Stimulated activated naive B cell treated with anti-CD40 and anti-IgM and Interleukin-4, amounts not matched to agents 10 μg/mL and 1 μg/mL and 100 μg/mL, for 72 hours (primary cell): Measurements from ENCODE around the gene POLR3G.

Experiments
- ATAC-seq, 2 donors: fragments of 150-1000 bp; cut with Tn5 transposase; replicated peaks; 2 replicates each; pipeline ENCODE4 v1.10.0; 2021; ENCODE audit warnings: moderate library complexity in 1 of 2
- DNase-seq: peaks from one replicate; pipeline ENCODE4 v3.0.0; 2021
- H3K27ac Mint-ChIP-seq: one replicate; pipeline ENCODE4 v1.8.0; 2022; ENCODE audit warnings: mild to moderate bottlenecking, mixed read lengths
- H3K27me3 Mint-ChIP-seq, 2 donors: one replicate each; pipeline ENCODE4 v1.8.0; 2022; ENCODE audit warnings: mixed read lengths in 2 of 2
- H3K36me3 Mint-ChIP-seq, 2 donors: one replicate each; pipeline ENCODE4 v1.8.0; 2022; ENCODE audit warnings: mixed read lengths in 2 of 2, mild to moderate bottlenecking in 1 of 2
- H3K4me1 Mint-ChIP-seq, 2 donors: one replicate each; pipeline ENCODE4 v1.8.0; 2022; ENCODE audit warnings: mixed read lengths in 2 of 2, mild to moderate bottlenecking in 1 of 2
- H3K4me3 Mint-ChIP-seq, 2 donors: one replicate each; pipeline ENCODE4 v1.8.0; 2022; ENCODE audit warnings: mild to moderate bottlenecking in 2 of 2, mixed read lengths in 2 of 2, moderate library complexity in 1 of 2
- H3K9me3 Mint-ChIP-seq, 2 donors: one replicate each; pipeline ENCODE4 v1.8.0; 2022; ENCODE audit warnings: mixed read lengths in 2 of 2, mild to moderate bottlenecking in 1 of 2

POLR3G gene

DNA sequence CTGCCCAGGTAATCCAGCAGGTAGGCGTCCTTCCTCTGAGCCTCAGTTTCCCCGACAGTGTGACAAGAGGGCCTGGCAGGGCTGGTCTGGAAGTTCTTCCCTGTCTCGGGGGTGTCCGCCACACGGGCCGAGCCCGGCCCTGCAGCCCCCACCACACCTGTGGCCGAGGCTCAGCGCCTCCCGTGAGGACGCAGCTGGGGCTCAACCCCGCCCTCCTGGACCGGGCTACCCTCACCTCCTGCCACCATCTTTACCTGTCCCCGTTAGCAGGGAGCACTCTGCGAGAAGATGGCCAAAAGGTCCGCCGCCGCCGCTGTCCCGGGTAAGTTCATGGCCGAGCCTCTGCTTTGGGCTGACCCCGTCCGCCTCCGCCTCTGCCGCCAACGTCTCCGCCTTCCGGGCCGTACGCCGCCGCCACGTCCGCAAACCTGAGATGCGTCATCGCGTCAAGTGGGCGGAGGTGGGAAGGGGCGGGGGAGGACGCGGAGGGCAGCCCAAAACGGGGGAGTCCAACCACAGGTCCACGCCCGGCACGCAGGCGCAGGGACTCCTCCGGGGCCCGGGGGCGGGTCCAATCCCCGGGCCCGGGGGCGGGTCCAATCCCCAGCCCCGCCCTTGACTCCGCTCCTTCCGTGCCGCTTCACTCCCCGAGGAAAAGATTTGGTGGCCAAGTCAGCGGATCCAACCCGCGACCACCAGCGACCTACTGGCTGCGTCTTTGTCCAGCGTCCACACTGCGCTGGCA, 54.7 kb downstream of the POLR3G start, which contains the start of gene LYSMD3:
LYSMD3 (minus strand) TSS at position 391 of the 745 bp plus-strand sequence. CDS start 4,295 bp downstream, outside the sequence.
- H3K4me3 Mint-ChIP-seq, result peak within 1 kb of the TSS; percentile 92 to 98
- DNase-seq (peak; percentile 93), ATAC-seq (peak; percentile 89 to 92)
- peaks cover 11 to 17% of the 10 kb centered on the region in 2 donors for H3K27me3 Mint-ChIP-seq
- peaks cover 13 to 24% of the 10 kb centered on the region in 2 donors for H3K4me1 Mint-ChIP-seq
- H3K36me3 Mint-ChIP-seq, result peaks cover 14 to 16% of the 10 kb centered on the region in 2 donors
- peak within 1 kb of the TSS; percentile 96 for H3K27ac Mint-ChIP-seq
- H3K9me3 Mint-ChIP-seq, result no peaks in the 10 kb centered on the region

DNA sequence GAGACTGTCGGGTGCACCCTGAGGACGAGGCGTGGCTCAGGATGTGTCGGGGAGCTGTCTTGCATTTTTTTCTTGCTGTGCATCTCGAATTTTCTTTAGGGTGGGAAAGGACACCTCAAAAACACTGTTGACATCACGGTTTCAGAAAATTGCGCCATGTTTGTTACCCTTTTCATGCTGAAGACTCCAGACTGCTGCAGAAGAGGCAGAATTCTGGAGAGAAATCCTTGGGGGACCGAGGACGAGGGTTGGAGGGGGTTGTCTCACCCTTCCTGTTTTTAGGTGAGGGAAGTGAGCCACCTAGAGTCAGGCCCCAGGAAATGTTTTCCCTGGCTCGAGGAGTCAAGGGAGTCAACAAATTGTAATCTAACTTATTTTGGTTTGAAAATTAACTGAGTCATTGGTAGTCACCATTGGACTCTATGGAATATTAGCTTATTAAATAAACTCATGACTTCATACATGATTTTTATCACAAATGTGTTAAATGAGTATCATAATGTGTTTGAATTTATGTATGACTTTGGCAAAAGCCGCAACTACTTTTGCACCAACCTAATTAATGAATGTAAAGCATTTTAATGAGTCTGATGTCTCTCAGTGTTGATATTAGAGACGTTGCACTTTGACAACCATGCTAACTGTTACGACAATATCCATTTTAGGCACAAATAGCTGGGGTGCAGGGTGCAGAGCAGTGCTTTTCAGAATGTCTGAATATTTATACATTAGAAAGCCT, 55.4 kb downstream of the POLR3G start:
- H3K36me3 Mint-ChIP-seq, result peaks cover 10% of the 10 kb centered on the region in 2 donors
- DNase-seq (no peak), ATAC-seq (peak; percentile 69 to 72)
- peak overlapping the region; percentile 96 for H3K27ac Mint-ChIP-seq
- H3K4me1 Mint-ChIP-seq, result peaks cover 12 to 24% of the 10 kb centered on the region in 2 donors
- no peaks in the 10 kb centered on the region for H3K9me3 Mint-ChIP-seq
- peaks cover 12 to 20% of the 10 kb centered on the region in 2 donors for H3K27me3 Mint-ChIP-seq
- peak overlapping the region; percentile 92 to 98 for H3K4me3 Mint-ChIP-seq

DNA sequence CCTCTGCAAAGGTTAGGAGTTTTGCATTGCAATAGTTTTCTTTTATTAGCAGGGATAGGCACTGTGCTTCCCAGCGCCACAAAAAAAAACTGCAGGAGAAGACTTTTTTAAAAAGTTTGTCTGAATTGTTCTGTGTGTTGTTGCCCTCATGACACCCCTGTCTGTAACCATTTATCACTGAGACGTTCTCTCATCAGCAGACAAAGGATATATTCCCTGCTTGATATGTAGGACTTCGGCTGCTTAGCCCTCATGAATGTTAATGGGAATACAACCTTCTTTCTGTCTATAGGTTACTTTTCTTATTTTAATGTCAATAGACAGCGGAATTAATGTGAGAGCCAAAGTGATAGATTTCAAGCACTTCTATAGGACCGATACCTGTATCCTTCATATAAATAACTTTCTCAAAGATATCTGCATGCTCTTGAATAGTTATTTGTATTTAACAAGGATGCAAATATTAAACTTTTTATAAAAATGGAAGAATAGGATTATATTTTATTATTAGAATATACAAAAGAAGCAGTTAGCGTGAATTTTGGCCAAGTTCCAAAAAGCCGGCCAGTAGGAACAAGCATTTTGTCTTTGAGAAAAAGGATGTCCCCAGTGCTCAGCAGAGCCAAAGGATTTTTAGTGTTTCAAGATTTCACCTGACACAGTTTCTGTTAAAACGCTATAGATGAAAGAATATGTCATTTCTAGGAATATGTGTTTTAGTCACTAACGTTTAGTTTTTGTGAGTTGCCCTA, 56.2 kb downstream of the POLR3G start:
- no peak overlapping the region for H3K27ac Mint-ChIP-seq
- H3K9me3 Mint-ChIP-seq, result no peaks in the 10 kb centered on the region
- no peak for DNase-seq

DNA sequence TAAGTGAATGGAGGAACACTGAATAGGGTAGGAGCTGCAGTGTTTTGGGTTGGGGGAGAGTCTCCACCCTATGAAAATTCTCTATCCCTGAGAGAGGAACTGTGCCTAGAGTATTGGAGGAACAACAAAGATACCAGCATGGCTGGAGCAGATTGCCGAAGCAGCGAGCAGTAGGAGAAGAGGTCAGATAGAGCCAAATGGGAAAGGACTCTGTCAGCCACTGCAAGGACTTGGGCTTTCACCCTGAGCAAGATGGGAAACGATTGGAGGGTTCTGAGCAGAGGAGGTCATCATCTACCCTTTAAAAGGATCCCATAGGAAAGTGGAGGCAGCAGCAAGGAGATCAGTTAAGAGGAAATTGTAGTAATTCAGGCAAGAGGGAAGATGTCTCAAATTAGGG, 59.1 kb downstream of the POLR3G start:
- H3K36me3 Mint-ChIP-seq, result no peaks in the 10 kb centered on the region
- no peak for DNase-seq
- H3K27ac Mint-ChIP-seq, result no peak overlapping the region
- H3K4me3 Mint-ChIP-seq, result no peak overlapping the region
- no peaks in the 10 kb centered on the region for H3K4me1 Mint-ChIP-seq
- no peak for ATAC-seq
- no peaks in the 10 kb centered on the region for H3K9me3 Mint-ChIP-seq
- H3K27me3 Mint-ChIP-seq, result peaks cover 23 to 36% of the 10 kb centered on the region in 2 donors

More for the DNA sequence above, 56.2 kb downstream of the POLR3G start:
- Mint-ChIP-seq H3K27me3 (peaks cover 20 to 28% of the 10 kb centered on the region in 2 donors), H3K4me1 (peaks cover 12 to 24% of the 10 kb centered on the region in 2 donors), H3K36me3 (peaks cover 8 to 9% of the 10 kb centered on the region in 2 donors), H3K4me3 (no peak overlapping the region)
- ATAC-seq, result no peak

DNA sequence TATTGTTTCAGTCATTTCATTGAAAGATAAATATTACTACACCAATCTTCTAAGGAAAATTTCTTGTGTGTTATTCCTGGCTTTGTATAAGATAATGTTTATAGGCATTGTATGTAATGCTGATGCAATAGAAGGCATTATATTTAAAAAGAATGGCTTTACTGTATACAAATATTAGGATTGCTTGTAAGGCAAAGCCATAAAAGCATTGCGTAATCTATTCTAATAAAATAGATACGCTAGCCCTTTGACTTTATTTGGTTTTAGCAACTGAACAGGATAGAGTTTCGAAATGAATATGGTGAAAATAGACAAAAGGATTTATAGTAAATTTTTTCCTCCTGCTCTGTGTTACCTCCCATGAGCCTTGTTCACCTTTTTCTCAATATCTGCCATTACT, 60.3 kb downstream of the POLR3G start:
- no peak for ATAC-seq
- Mint-ChIP-seq H3K9me3 (no peaks in the 10 kb centered on the region), H3K27ac (no peak overlapping the region), H3K27me3 (peaks cover 28 to 42% of the 10 kb centered on the region in 2 donors), H3K4me1 (no peaks in the 10 kb centered on the region), H3K4me3 (no peak overlapping the region), H3K36me3 (no peaks in the 10 kb centered on the region)
- no peak for DNase-seq

DNA sequence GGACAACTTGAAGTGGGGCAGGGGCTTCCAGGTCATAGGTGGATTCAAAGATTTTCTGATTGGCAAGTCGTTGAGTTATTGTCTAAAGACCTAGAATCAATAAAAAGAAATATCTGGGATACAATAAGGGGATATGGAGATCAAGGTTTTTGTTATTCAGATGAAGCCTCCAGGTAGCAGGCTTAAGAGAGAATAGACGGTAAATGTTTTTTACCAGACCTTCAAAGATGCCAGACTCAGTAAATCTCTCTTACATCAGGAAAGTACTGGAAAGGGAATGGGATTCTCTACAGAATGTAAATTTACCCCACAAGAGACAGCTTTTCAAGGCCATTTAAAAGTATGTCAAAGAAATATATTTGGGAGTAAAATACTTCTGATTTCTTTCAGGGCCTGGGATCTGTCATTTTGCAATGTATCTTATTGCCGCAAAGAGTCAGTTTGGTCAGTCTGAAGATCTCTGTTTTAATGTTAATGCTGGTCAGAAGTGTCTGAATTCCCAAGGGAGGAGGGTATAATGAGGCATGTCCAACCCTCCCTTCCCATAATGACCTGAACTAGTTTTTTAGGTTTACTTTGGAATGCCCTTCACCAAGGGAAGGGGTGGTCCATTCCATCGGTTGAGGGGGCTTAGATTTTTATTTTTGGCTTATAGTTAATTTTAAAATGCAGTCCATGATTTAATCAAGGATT, 68.3 kb downstream of the POLR3G start:
- Mint-ChIP-seq H3K27me3 (peaks cover 36 to 47% of the 10 kb centered on the region in 2 donors), H3K9me3 (no peaks in the 10 kb centered on the region), H3K27ac (no peak overlapping the region), H3K4me3 (no peak overlapping the region), H3K4me1 (no peaks in the 10 kb centered on the region), H3K36me3 (no peaks in the 10 kb centered on the region)
- no peak for ATAC-seq
- DNase-seq, result no peak

DNA sequence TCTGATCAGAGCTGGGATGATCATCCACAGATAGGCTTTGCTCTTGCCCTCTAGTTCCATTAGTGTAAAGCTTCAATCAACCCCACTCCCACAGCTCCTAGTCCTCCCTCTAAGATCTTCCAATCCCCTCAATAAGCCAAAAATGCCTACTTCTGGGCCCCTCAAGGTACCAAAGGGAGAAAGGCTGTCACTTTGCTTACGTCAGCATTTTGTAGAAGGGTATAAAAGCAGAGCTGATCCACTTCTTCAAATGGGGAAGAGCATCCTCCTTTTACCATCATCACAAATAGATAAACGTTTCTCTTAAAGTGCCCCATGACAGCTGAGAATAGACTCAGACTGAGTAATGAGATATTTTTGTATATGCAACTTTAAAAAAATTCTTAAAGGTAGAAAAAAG, 70.8 kb downstream of the POLR3G start:
- H3K4me1 Mint-ChIP-seq, result no peaks in the 10 kb centered on the region
- H3K27ac Mint-ChIP-seq, result no peak overlapping the region
- H3K27me3 Mint-ChIP-seq, result peaks cover 32 to 41% of the 10 kb centered on the region in 2 donors
- no peak for ATAC-seq
- DNase-seq, result no peak
- H3K9me3 Mint-ChIP-seq, result no peaks in the 10 kb centered on the region
- H3K4me3 Mint-ChIP-seq, result no peak overlapping the region
- no peaks in the 10 kb centered on the region for H3K36me3 Mint-ChIP-seq

DNA sequence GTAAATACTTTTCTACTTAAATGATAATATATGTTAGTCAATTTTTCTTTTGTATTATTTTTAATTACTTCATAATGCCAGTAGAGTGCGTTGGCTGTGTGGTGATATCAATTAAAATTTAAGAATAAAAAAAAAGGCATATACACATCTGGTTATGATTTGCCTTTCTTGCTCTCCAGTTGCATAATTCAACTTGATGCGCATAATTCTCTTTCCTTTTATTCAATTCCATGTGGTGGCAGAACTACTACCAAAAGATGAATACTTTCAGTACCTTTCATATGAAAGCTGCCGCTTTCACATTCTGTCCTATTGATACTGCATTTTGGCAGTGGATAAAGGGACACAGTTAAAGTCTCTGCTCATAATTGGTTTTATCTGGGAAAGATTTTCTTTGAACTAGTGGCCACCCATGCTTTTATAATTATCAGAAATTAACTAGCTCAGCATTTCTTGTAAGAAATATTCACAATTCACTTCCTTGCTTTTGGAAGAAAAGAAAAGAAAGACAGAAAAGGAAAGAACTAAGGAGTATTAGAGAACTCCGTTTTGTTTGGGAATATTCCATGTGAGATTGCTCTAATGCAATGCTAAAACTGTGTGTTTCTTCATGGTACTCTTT, 71.7 kb downstream of the POLR3G start:
- no peak overlapping the region for H3K27ac Mint-ChIP-seq
- no peak for DNase-seq
- no peaks in the 10 kb centered on the region for H3K36me3 Mint-ChIP-seq
- H3K9me3 Mint-ChIP-seq, result no peaks in the 10 kb centered on the region
- ATAC-seq, result no peak
- H3K27me3 Mint-ChIP-seq, result peaks cover 27 to 37% of the 10 kb centered on the region in 2 donors
- H3K4me1 Mint-ChIP-seq, result peaks cover 0 to 2% of the 10 kb centered on the region in 2 donors
- H3K4me3 Mint-ChIP-seq, result no peak overlapping the region

DNA sequence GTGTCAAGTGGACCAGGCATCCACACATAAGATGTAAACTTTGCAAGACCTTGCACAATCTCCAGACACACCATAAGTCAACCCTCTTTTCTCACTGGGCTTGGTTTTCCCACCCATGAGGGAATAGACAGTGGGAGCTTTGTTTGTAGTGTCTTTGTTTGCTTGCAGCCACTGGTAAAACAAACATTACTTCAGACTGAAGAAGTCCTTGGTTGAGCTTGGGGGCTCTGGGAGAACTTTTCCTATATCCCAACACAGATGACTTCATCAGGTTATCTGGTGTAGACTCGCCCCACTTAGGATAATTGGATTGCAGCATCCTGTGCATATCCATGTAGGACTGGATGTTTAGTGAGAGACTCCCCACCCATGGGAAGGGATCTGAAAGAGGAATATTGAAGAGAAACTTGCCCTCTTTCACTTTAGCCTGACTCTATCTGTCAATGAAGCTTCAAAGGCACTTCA, 72.4 kb downstream of the POLR3G start:
- Mint-ChIP-seq H3K36me3 (no peaks in the 10 kb centered on the region), H3K4me3 (no peak overlapping the region), H3K9me3 (no peaks in the 10 kb centered on the region), H3K27ac (no peak overlapping the region), H3K27me3 (peaks cover 23 to 32% of the 10 kb centered on the region in 2 donors), H3K4me1 (peaks cover 0 to 4% of the 10 kb centered on the region in 2 donors)
- ATAC-seq (no peak), DNase-seq (no peak)

DNA sequence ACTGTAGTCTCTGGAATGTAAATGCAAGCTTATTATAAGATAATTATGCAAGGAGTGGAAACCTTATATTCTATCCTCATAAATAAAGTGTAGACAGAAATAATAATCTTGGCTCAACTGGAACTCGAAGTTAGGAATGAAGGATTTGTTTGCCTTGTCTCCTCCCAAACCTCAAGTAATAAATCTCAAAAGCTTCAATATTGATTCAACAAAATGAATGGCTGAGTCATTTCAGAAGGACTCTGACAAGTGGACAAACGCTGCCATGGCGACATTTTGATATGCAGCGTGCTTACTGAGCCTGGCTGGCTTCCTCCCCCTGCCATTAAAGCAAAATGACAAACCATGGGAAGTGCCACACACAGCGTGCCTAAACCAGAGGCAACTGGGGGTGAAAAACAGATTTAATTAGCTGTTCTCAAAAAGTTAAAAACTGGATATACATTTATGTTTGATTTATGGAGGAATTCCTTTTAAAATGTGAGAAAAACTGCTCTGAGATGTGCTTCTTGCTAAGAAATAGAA, 73.5 kb downstream of the POLR3G start:
- Mint-ChIP-seq H3K9me3 (no peaks in the 10 kb centered on the region), H3K36me3 (no peaks in the 10 kb centered on the region), H3K4me3 (no peak overlapping the region), H3K4me1 (peaks cover 0 to 4% of the 10 kb centered on the region in 2 donors), H3K27ac (no peak overlapping the region), H3K27me3 (peaks cover 31 to 36% of the 10 kb centered on the region in 2 donors)
- ATAC-seq, result no peak
- DNase-seq, result no peak

DNA sequence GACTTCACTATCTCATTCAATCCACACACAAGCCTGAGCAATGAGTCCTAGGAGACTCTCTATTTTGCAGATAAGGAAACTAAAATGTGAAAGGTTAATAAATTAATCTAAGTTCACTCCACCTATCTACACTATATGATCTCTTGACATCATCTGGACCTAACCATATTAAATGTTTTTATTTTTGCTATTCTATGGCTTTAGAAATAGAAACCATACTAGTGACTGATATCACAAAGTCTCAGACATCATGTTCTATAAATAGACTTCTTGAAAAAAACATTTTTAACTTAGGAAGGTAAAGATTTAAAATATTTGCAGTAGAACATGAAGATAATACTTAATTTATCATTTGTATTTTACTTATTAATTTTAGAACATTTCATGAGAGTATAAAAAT, 74.6 kb downstream of the POLR3G start:
- Mint-ChIP-seq H3K36me3 (no peaks in the 10 kb centered on the region), H3K27ac (no peak overlapping the region), H3K4me3 (no peak overlapping the region), H3K4me1 (peaks cover 0 to 4% of the 10 kb centered on the region in 2 donors), H3K9me3 (no peaks in the 10 kb centered on the region), H3K27me3 (peaks cover 31 to 38% of the 10 kb centered on the region in 2 donors)
- DNase-seq (no peak), ATAC-seq (no peak)

DNA sequence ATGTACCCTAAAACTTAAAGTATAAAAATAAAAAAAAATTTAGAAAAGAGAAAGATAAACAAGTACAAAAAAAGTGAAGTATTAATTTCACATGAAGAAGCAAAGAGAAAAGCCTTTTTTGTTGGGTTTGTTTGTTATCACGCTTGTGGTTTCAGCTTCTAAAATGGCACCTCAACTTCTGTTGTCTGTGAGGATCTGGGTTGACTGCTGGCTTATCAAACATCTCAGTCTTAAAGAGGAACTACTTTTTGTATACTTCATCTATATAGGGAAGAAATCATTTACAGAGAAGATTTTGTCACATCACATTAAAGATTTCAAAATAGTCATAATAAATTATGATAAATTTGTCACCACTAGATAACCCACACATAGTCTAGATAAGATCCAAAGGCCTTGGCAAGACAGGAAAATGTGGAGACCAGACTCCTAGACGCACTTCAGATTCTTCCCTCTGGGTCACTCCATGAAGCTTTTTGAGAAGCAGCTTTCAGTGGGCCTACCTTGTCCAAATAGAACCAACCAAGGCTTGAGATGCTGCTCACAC, 75.1 kb downstream of the POLR3G start:
- Mint-ChIP-seq H3K9me3 (no peaks in the 10 kb centered on the region), H3K27me3 (peaks cover 26 to 38% of the 10 kb centered on the region in 2 donors), H3K36me3 (no peaks in the 10 kb centered on the region), H3K4me1 (peaks cover 0 to 4% of the 10 kb centered on the region in 2 donors), H3K4me3 (no peak overlapping the region), H3K27ac (no peak overlapping the region)
- ATAC-seq (no peak), DNase-seq (no peak)

DNA sequence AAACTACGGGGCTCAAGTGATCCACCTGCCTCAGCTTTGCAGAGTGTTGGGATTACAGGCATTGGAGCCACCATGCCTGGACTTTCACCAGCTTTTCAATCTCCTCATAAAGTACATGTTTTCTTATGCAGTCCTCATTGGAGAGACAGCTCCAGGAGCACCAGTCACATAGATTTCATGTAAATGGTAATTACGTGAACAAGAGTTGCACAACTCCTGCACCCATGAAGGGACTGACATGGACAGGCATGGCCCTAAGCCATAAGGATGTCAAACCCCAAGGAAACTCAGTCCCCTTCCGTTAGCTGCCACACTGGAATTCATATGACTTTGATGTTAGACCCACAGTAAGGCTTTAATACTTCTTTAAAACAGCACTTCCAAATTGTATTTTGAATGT, 76.3 kb downstream of the POLR3G start:
- no peak for ATAC-seq

More for the DNA sequence above, 76.3 kb downstream of the POLR3G start:
- Mint-ChIP-seq H3K4me1 (peaks cover 0 to 4% of the 10 kb centered on the region in 2 donors), H3K27ac (no peak overlapping the region), H3K36me3 (no peaks in the 10 kb centered on the region), H3K4me3 (no peak overlapping the region), H3K27me3 (peaks cover 20 to 42% of the 10 kb centered on the region in 2 donors), H3K9me3 (no peaks in the 10 kb centered on the region)
- DNase-seq, result no peak
